Esophagus muscularis mucosa (tissue), 4 donors: ENCODE data around the gene HOXD9. TPM values are rescaled to one million over a fixed set of nuclear protein-coding genes. Genes with fewer than 3 reads are reported as not detected.
A peak's percentile ranks its signal among the peaks of the same experiment; 100 is the strongest.

Experiments used
- DNase-seq: peaks from one replicate; pipeline ENCODE4 v3.0.0-alpha.2; 2017; ENCODE audit errors: extremely low spot score
- H3K27ac ChIP-seq, 4 donors: fragments of 200-600 bp; sonication (generic); replicated peaks in 1 of 4; 1 replicate in 3 of 4; 2 replicates in 1 of 4; pipeline ENCODE4 v1.5.1; 2016 to 2019; ENCODE audit warnings: mild to moderate bottlenecking in 1 of 4
- H3K27me3 ChIP-seq, 4 donors: fragments of 200-600 bp; sonication (generic); one replicate each; pipeline versions ENCODE4 v1.5.1 to v1.6.0; 2016 to 2019
- H3K36me3 ChIP-seq, 4 donors: fragments of 200-600 bp; sonication (generic); one replicate each; pipeline ENCODE4 v1.5.1; 2016 to 2019
- H3K4me1 ChIP-seq, 4 donors: fragments of 200-600 bp; sonication (generic); one replicate each; pipeline ENCODE4 v1.5.1; 2016 to 2019
- H3K4me3 ChIP-seq, 4 donors: fragments of 200-600 bp; sonication (generic); 1 replicate in 2 of 4; 2 replicates in 2 of 4; pipeline ENCODE4 v1.5.1; 2016 to 2019; ENCODE audit warnings: mild to moderate bottlenecking in 4 of 4, moderate library complexity in 1 of 4
- H3K9me3 ChIP-seq, 4 donors: fragments of 200-600 bp; sonication (generic); 1 replicate in 3 of 4; 2 replicates in 1 of 4; pipeline ENCODE4 v1.5.1; 2016 to 2019
- CTCF ChIP-seq, 3 experiments: fragments of 200-600 bp in 2 of 3; fragments of 450-650 bp in 1 of 3; sonication (generic) in 2 of 3; IDR thresholded peaks; one replicate each; pipeline ENCODE4 v1.5.1; 2017 to 2019; ENCODE audit warnings: antibody characterized with exemption in 3 of 3, mild to moderate bottlenecking in 2 of 3, moderate library complexity in 1 of 3
- EP300 ChIP-seq: sonication (generic); formaldehyde crosslinking; IDR thresholded peaks from one replicate; pipeline ENCODE4 v1.6.1; 2017; ENCODE audit warnings: antibody characterized with exemption
- POLR2A ChIP-seq: fragments of 450-650 bp; IDR thresholded peaks from one replicate; pipeline ENCODE4 v1.6.1; 2017; ENCODE audit warnings: antibody characterized with exemption, moderate library complexity, mild to moderate bottlenecking, low read depth
- POLR2AphosphoS5 ChIP-seq, 2 donors: sonication (generic); formaldehyde crosslinking; IDR thresholded peaks; one replicate each; pipeline ENCODE4 v1.6.1; 2017; ENCODE audit warnings: antibody characterized with exemption in 2 of 2
- WGBS: methylation state at CpG from one replicate; pipeline ENCODE4 v1.1.5; 2018; 5-methylcytosine and 5-hydroxymethylcytosine counted together
- intact Hi-C: fragments of 100-400 bp; cut with DNase I; formaldehyde crosslinking; loops from one replicate; pipeline ENCODE4 v1.15.1; 2023
- total RNA-seq, 4 donors: library from RNA; depleted of rRNA; stranded (reverse); fragments of >200 nt; gene quantifications; one replicate each; pipeline versions ENCODE4 v1.1.0 to v1.2.1, GENCODE V29; 2016

Gene HOXD9
- total RNA-seq, 4 donors from 2014 or later = 0.83 to 2.2 (median 0.99) TPM

- Histone ChIP-seq H3K36me3 (no peaks in the 10 kb centered on the region), H3K4me3 (no peak overlapping the region), H3K9me3 (no peaks in the 10 kb centered on the region), H3K4me1 (peaks cover 30 to 65% (median 48%) of the 10 kb centered on the region in 4 donors), H3K27me3 (peaks cover 10 to 100% (median 82%) of the 10 kb centered on the region in 4 donors), H3K27ac (no peak overlapping the region)
- no peak for DNase-seq
- intact Hi-C loops = loop anchor here (2.0 to 5.0 kb wide), 5 partner anchors 332 to 1021 kb away; no protein-coding TSS in a partner anchor
- TF ChIP-seq CTCF (IDR thresholded peaks at IDR 0.05) = no peak
- TF ChIP-seq POLR2A = no peak
- TF ChIP-seq EP300 = no peak
- no peak for TF ChIP-seq POLR2AphosphoS5 (IDR thresholded peaks at IDR 0.05)
- WGBS = 36% methylated on average over 6 of the region's 6 CpGs
Measured at GRCh38 chr2:176125772-176126054, 3.2 kb downstream of the HOXD9 start.

GRCh38 chr2:176126929-176127773 lies 4.6 kb downstream of the HOXD9 start:
- DNase-seq = no peak
- H3K27me3 ChIP-seq = peaks cover 10 to 100% (median 83%) of the 10 kb centered on the region in 4 donors
- intact Hi-C loops = loop anchor here (2.0 to 5.0 kb wide), 5 partner anchors 330 to 1020 kb away; no protein-coding TSS in a partner anchor

GRCh38 chr2:176127774-176128072 lies 5.2 kb downstream of the HOXD9 start:
- intact Hi-C loops = loop anchor here (1.0 to 5.0 kb wide), 6 partner anchors 330 to 1019 kb away; no protein-coding TSS in a partner anchor
- Histone ChIP-seq H3K4me3 (no peak overlapping the region), H3K27me3 (peaks cover 6 to 100% (median 83%) of the 10 kb centered on the region in 4 donors), H3K27ac (no peak overlapping the region), H3K4me1 (peaks cover 22 to 61% (median 38%) of the 10 kb centered on the region in 4 donors), H3K36me3 (no peaks in the 10 kb centered on the region), H3K9me3 (no peaks in the 10 kb centered on the region)
- TF ChIP-seq CTCF (IDR thresholded peaks at IDR 0.05) (no peak), POLR2A (no peak)
- DNase-seq = no peak
- WGBS = 31% methylated on average over 4 of the region's 4 CpGs

More at GRCh38 chr2:176126929-176127773, 4.6 kb downstream of the HOXD9 start:
- Histone ChIP-seq H3K27ac (no peak overlapping the region), H3K4me3 (no peak overlapping the region), H3K36me3 (no peaks in the 10 kb centered on the region), H3K4me1 (peaks cover 27 to 61% (median 42%) of the 10 kb centered on the region in 4 donors), H3K9me3 (no peaks in the 10 kb centered on the region)
- TF ChIP-seq CTCF (IDR thresholded peaks at IDR 0.05) (peak; percentile 84 to 90 (median 89)), POLR2A (no peak), POLR2AphosphoS5 (IDR thresholded peaks at IDR 0.05) (peak in 1 of 2 donors; percentile 6), EP300 (no peak)
- 3% methylated on average over 13 of the region's 13 CpGs for WGBS

- peak overlapping the region; percentile 56 to 78 (median 71) for H3K27ac ChIP-seq
- peaks cover 0 to 100% (median 82%) of the 10 kb centered on the region in 4 donors for H3K27me3 ChIP-seq
- peak overlapping the region; percentile 52 to 61 (median 53) for H3K4me3 ChIP-seq
- DNase-seq = no peak
- no peaks in the 10 kb centered on the region for H3K9me3 ChIP-seq
- peaks cover 15 to 56% (median 32%) of the 10 kb centered on the region in 4 donors for H3K4me1 ChIP-seq
- H3K36me3 ChIP-seq = no peaks in the 10 kb centered on the region
- TF ChIP-seq POLR2A = no peak
- TF ChIP-seq CTCF (IDR thresholded peaks at IDR 0.05) = no peak
- no peak for TF ChIP-seq EP300
- no peak for TF ChIP-seq POLR2AphosphoS5 (IDR thresholded peaks at IDR 0.05)
- intact Hi-C loops = loop anchor here (1.0 to 5.0 kb wide), 5 partner anchors 329 to 689 kb away; no protein-coding TSS in a partner anchor
- WGBS = 34% methylated on average over 37 of the region's 49 CpGs
Measured at GRCh38 chr2:176128172-176128981, 5.9 kb downstream of the HOXD9 start.
